ENCODE results near the gene NMNAT2.
"Not testable (repeated sequence)": the region's sequence is repeated elsewhere in the genome, so short reads cannot be mapped to it uniquely, and the experiment has no call there.

NMNAT2 gene

GRCh38 chr1:183407474-183407873, 10.7 kb downstream of the NMNAT2 start:
- H3K4me3 ChIP-seq (ENCODE audit: low read depth, low read length) = no peak overlapping the region
- no peak for DNase-seq (ENCODE audit: low read depth)
- TF ChIP-seq CTCF (IDR thresholded peaks at IDR 0.05; ENCODE audit: control insufficient read depth, extremely low read depth, insufficient read depth) = no peak

GRCh38 chr1:183404476-183404875, 13.7 kb downstream of the NMNAT2 start:
- no peak overlapping the region for H3K4me3 ChIP-seq (ENCODE audit: low read depth, low read length)
- no peak for DNase-seq (ENCODE audit: low read depth)
- no peak for TF ChIP-seq CTCF (IDR thresholded peaks at IDR 0.05; ENCODE audit: control insufficient read depth, extremely low read depth, insufficient read depth)

- TF ChIP-seq CTCF (IDR thresholded peaks at IDR 0.05; ENCODE audit: control insufficient read depth, extremely low read depth, insufficient read depth) = no peak
Observed at GRCh38 chr1:183403498-183403897, 14.7 kb downstream of the NMNAT2 start.

GRCh38 chr1:183401565-183401964, 16.6 kb downstream of the NMNAT2 start:
- H3K4me3 ChIP-seq (ENCODE audit: low read depth, low read length); DNase-seq (ENCODE audit: low read depth): not testable (repeated sequence)

More at GRCh38 chr1:183403498-183403897, 14.7 kb downstream of the NMNAT2 start:
- H3K4me3 ChIP-seq (ENCODE audit: low read depth, low read length) = no peak overlapping the region
- no peak for DNase-seq (ENCODE audit: low read depth)

- no peak for DNase-seq (ENCODE audit: low read depth)
- H3K4me3 ChIP-seq (ENCODE audit: low read depth, low read length) = no peak overlapping the region
- no peak for TF ChIP-seq CTCF (IDR thresholded peaks at IDR 0.05; ENCODE audit: control insufficient read depth, extremely low read depth, insufficient read depth)
Observed at GRCh38 chr1:183394435-183394834, 23.7 kb downstream of the NMNAT2 start.

GRCh38 chr1:183391863-183392262, 26.3 kb downstream of the NMNAT2 start:
- no peak for DNase-seq (ENCODE audit: low read depth)
- no peak for TF ChIP-seq CTCF (IDR thresholded peaks at IDR 0.05; ENCODE audit: control insufficient read depth, extremely low read depth, insufficient read depth)
- H3K4me3 ChIP-seq (ENCODE audit: low read depth, low read length) = no peak overlapping the region

GRCh38 chr1:183390561-183390960, 27.6 kb downstream of the NMNAT2 start:
- H3K4me3 ChIP-seq (ENCODE audit: low read depth, low read length) = no peak overlapping the region
- no peak for DNase-seq (ENCODE audit: low read depth)
- TF ChIP-seq CTCF (IDR thresholded peaks at IDR 0.05; ENCODE audit: control insufficient read depth, extremely low read depth, insufficient read depth) = no peak
